Keratinocyte (primary cell): ENCODE measurements around the gene FTO. TPM values are rescaled to one million over a fixed set of nuclear protein-coding genes. Genes with fewer than 3 reads are reported as not detected.

Experiments
- DNase-seq: peaks from one replicate; pipeline ENCODE4 v3.0.0-alpha.2; 2011; ENCODE audit warnings: low read depth, missing footprints, low spot score
- FAIRE-seq: peaks from 2 replicates; lab custom pipeline; 2011; peaks lifted over from hg19 to GRCh38; lab: Jason Lieb, UNC
- H2AFZ ChIP-seq: 2 replicates; pipeline ENCODE4 v1.6.0; 2012; ENCODE audit warnings: low read length, control low read depth, inconsistent platforms; ENCODE audit not compliant: control insufficient read depth
- H3K27ac ChIP-seq: 2 replicates; pipeline ENCODE4 v1.5.1; 2011; ENCODE audit warnings: low read length; ENCODE audit not compliant: control insufficient read depth, insufficient read depth
- H3K27me3 ChIP-seq: 3 replicates; pipeline ENCODE4 v1.6.0; 2011; ENCODE audit warnings: low read length; ENCODE audit not compliant: control insufficient read depth, insufficient read depth; ENCODE audit errors: extremely low read depth
- H3K36me3 ChIP-seq, 2 experiments: 2 replicates in 1 of 2; 3 replicates in 1 of 2; pipeline ENCODE4 v1.5.1; 2011; ENCODE audit warnings: low read length in 2 of 2, mild to moderate bottlenecking in 1 of 2; ENCODE audit not compliant: control insufficient read depth in 2 of 2, insufficient read depth in 2 of 2; ENCODE audit errors: extremely low read depth in 1 of 2
- H3K4me1 ChIP-seq: 3 replicates; pipeline ENCODE4 v1.5.1; 2011; ENCODE audit warnings: low read length; ENCODE audit not compliant: control insufficient read depth, insufficient read depth; ENCODE audit errors: extremely low read depth
- H3K4me2 ChIP-seq: 3 replicates; pipeline ENCODE4 v1.6.0; 2011; ENCODE audit warnings: low read depth, low read length; ENCODE audit not compliant: control insufficient read depth, insufficient read depth; ENCODE audit errors: extremely low read depth
- H3K4me3 ChIP-seq, 3 experiments: fragments of 200-600 bp in 1 of 3; sonication (generic) in 1 of 3; 2 replicates in 2 of 3; 3 replicates in 1 of 3; pipeline ENCODE4 v1.5.1; 2011 to 2016; ENCODE audit warnings: low read length in 3 of 3, mild to moderate bottlenecking in 3 of 3, control low read depth in 2 of 3, inconsistent platforms in 1 of 3, low read depth in 1 of 3, mixed read lengths in 1 of 3, mixed run types in 1 of 3, moderate library complexity in 1 of 3; ENCODE audit not compliant: control insufficient read depth in 2 of 3, insufficient read depth in 2 of 3; ENCODE audit errors: extremely low read depth in 1 of 3
- H3K79me2 ChIP-seq: 2 replicates; pipeline ENCODE4 v1.6.0; 2012; ENCODE audit warnings: low read length; ENCODE audit not compliant: control insufficient read depth, insufficient read depth
- H3K9ac ChIP-seq: 3 replicates; pipeline ENCODE4 v1.6.0; 2011; ENCODE audit warnings: low read length; ENCODE audit not compliant: control insufficient read depth, insufficient read depth; ENCODE audit errors: extremely low read depth
- H3K9me1 ChIP-seq: 3 replicates; pipeline ENCODE4 v1.6.0; 2011; ENCODE audit warnings: low read length; ENCODE audit not compliant: control insufficient read depth, insufficient read depth; ENCODE audit errors: extremely low read depth
- H3K9me3 ChIP-seq: 2 replicates; pipeline ENCODE4 v1.5.1; 2012; ENCODE audit warnings: low read depth, low read length; ENCODE audit not compliant: control insufficient read depth
- H4K20me1 ChIP-seq: 3 replicates; pipeline ENCODE4 v1.6.0; 2011; ENCODE audit warnings: low read length; ENCODE audit not compliant: control insufficient read depth, insufficient read depth; ENCODE audit errors: extremely low read depth
- EZH2 ChIP-seq: IDR thresholded peaks from one replicate; pipeline ENCODE4 v1.6.1; 2012; ENCODE audit warnings: inconsistent platforms, mild to moderate bottlenecking, low read length, moderate library complexity
- dilution Hi-C: fragments of 300-500 bp; cut with MboI; formaldehyde crosslinking; loops from one replicate; pipeline ENCODE4 v1.7.0; 2020; ENCODE audit warnings: low sequenced_read_pairs; ENCODE audit not compliant: extremely low pct_ligation_motif_present
- polyA plus RNA-seq, 5 experiments: library from polyadenylated mRNA; depleted of rRNA in 3 of 5; stranded (reverse) in 3 of 5; stranded (forward) in 1 of 5; unstranded in 1 of 5; fragments of >200 nt; gene quantifications; 1 replicate in 1 of 5; 2 replicates in 3 of 5; 3 replicates in 1 of 5; pipeline versions ENCODE4 v1.2.1 to v1.2.3, GENCODE V29; 2011 to 2012; ENCODE audit warnings: missing spikeins in 2 of 5, low read depth in 1 of 5, low replicate concordance in 1 of 5
- TF ChIP-seq, protein P1 (sequence below), 3 experiments: IDR thresholded peaks in 1 of 3; conservative IDR thresholded peaks in 1 of 3; optimal IDR thresholded peaks in 1 of 3; 2 replicates in 2 of 3; 3 replicates in 1 of 3; pipeline versions ENCODE3 to v1.5.1; 2011; ENCODE audit warnings: low read length in 3 of 3, mild to moderate bottlenecking in 3 of 3, moderate library complexity in 2 of 3, control low read depth in 1 of 3, inconsistent platforms in 1 of 3; ENCODE audit not compliant: insufficient read depth in 2 of 3; ENCODE audit errors: extremely low read depth in 1 of 3

FTO gene
- polyA plus RNA-seq, 1 donor (not counting 4 experiments of a cell fraction or from before 2014, with no cell fraction given) = 56.4 TPM

DNA sequence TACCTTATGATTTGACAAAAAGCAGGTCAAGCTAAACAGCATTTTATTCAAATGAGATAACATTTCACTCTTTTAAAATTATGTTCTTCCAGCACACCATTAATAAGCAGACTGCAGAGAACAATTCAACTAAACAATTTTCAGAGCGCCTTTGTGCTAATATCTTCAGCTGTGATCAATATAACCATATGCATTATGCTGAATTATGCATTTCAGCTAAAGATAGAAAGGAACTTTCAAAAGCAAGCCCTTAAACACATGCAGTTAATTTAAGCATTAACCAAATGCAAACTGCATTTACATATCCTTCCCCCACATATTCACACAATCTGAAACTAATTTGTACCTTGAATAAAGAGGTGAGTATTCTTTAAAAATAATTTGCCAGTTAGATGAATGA is 41.9 kb upstream of the FTO start:
- dilution Hi-C loops = no loop called here
- Histone ChIP-seq H3K9me3 (no peaks in the 10 kb centered on the region), H3K4me2 (no peak overlapping the region)

DNA sequence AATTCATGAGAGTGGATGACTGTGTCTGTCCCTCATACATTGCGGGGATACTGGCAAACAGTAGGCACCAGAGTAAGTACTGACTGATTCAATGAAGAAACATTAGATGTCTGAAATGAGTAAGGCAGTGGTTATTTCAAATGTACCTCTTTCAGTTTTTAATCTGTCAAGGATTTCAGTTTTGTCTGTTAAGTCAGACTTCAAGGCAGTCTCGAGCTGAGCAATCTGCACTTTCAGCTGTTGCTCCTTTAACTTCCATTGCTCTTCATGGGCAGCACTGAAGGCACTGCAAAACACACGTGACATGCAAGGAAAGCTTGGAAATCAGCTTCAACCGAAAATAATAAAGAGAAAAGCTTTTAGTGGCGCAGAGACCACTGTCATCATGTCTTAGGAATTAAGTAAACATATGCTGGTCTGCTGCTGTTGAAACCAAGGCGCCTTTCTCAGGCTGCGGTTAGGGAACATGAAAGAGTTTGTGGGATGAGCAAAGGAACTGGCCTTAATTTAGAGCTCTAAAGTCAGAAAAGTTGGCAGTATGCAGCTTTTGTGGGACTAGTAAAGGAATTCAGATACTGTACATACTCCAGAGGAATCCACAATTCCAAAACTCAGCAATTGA is 39.1 kb upstream of the FTO start:
- no peaks in the 10 kb centered on the region for H4K20me1 ChIP-seq
- DNase-seq = no peak
- H3K9me1 ChIP-seq = no peaks in the 10 kb centered on the region
- dilution Hi-C loops = no loop called here
- TF ChIP-seq, protein P1, sequence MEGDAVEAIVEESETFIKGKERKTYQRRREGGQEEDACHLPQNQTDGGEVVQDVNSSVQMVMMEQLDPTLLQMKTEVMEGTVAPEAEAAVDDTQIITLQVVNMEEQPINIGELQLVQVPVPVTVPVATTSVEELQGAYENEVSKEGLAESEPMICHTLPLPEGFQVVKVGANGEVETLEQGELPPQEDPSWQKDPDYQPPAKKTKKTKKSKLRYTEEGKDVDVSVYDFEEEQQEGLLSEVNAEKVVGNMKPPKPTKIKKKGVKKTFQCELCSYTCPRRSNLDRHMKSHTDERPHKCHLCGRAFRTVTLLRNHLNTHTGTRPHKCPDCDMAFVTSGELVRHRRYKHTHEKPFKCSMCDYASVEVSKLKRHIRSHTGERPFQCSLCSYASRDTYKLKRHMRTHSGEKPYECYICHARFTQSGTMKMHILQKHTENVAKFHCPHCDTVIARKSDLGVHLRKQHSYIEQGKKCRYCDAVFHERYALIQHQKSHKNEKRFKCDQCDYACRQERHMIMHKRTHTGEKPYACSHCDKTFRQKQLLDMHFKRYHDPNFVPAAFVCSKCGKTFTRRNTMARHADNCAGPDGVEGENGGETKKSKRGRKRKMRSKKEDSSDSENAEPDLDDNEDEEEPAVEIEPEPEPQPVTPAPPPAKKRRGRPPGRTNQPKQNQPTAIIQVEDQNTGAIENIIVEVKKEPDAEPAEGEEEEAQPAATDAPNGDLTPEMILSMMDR (optimal IDR thresholded peaks at IDR 0.05 in 1 of 3, IDR thresholded peaks at IDR 0.05 in 1 of 3, conservative IDR thresholded peaks at IDR 0.05 in 1 of 3; ENCODE audit: extremely low read depth in 1 of 3, insufficient read depth in 2 of 3, low read length in 3 of 3) = no peak
- TF ChIP-seq EZH2 = no peak
- H3K27me3 ChIP-seq = no peaks in the 10 kb centered on the region
- H3K79me2 ChIP-seq = no peaks in the 10 kb centered on the region
- H3K9ac ChIP-seq = no peak overlapping the region
- H3K4me1 ChIP-seq = no peaks in the 10 kb centered on the region
- FAIRE-seq = no peak
- no peaks in the 10 kb centered on the region for H3K36me3 ChIP-seq
- no peak overlapping the region for H3K4me3 ChIP-seq
- H3K9me3 ChIP-seq = no peaks in the 10 kb centered on the region
- H3K27ac ChIP-seq = no peak overlapping the region
- no peak overlapping the region for H2AFZ ChIP-seq
- no peak overlapping the region for H3K4me2 ChIP-seq

More for the DNA sequence above, 41.9 kb upstream of the FTO start:
- no peak overlapping the region for H2AFZ ChIP-seq
- H3K9me1 ChIP-seq = no peaks in the 10 kb centered on the region
- H4K20me1 ChIP-seq = no peaks in the 10 kb centered on the region
- H3K9ac ChIP-seq = no peak overlapping the region
- DNase-seq (no peak), FAIRE-seq (no peak)
- H3K4me3 ChIP-seq = no peak overlapping the region
- H3K4me1 ChIP-seq = no peaks in the 10 kb centered on the region
- no peaks in the 10 kb centered on the region for H3K79me2 ChIP-seq
- no peaks in the 10 kb centered on the region for H3K36me3 ChIP-seq
- TF ChIP-seq EZH2 = no peak
- TF ChIP-seq, protein P1 (optimal IDR thresholded peaks at IDR 0.05 in 1 of 3, IDR thresholded peaks at IDR 0.05 in 1 of 3, conservative IDR thresholded peaks at IDR 0.05 in 1 of 3; ENCODE audit: extremely low read depth in 1 of 3, insufficient read depth in 2 of 3, low read length in 3 of 3) = no peak
- H3K27ac ChIP-seq = no peak overlapping the region
- H3K27me3 ChIP-seq = no peaks in the 10 kb centered on the region
